Body of pancreas (tissue), 4 donors: ENCODE data around the gene IGLL5.

Experiments used
- CTCF ChIP-seq, 7 experiments: fragments of 450-650 bp in 4 of 7; fragments of 200-600 bp in 3 of 7; sonication (generic) in 3 of 7; IDR thresholded peaks; one replicate each; pipeline ENCODE4 v1.5.1; 2016 to 2019; ENCODE audit warnings: antibody characterized with exemption in 7 of 7
- POLR2A ChIP-seq, 3 donors: fragments of 450-650 bp; IDR thresholded peaks; one replicate each; pipeline ENCODE4 v1.6.1; 2016; ENCODE audit warnings: antibody characterized with exemption in 3 of 3, mild to moderate bottlenecking in 2 of 3

DNA sequence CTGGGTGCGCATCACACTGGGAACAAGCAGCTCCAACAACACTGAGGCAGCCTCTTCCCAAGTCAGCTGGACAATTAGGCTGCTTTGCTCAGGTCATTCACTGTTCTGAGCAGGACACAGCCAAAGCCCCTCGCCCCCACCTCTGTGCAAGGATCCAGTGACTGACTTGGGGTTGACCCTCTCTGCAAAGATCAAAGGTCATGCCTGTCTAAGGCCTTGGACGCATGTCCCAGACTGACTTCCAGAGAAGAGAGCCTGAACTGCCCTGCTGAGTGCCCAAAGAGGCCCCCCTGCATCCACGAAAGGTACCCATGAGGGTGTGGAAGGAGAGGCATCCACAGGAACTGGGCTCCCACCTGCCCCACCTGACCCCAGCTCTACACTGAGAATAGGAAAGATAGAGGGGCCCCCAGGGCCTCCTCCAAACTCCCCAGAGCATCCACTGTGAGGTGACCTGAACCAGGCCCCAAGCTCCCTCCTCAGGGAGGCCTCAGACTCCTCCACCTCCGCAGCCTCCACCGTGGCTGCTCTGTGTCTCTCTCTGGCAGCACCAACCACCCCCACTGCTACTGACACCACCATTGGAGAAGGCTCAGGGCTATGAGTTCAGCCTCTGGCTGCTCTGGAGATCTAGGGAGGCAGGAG lies 53.5 kb downstream of the IGLL5 start:
- TF ChIP-seq POLR2A (IDR thresholded peaks at IDR 0.05): no peak
- no peak for TF ChIP-seq CTCF (IDR thresholded peaks at IDR 0.05)
